Metanephros (tissue), 1 donor: ENCODE measurements around the gene TIMP2. TPM values are rescaled to one million over a fixed set of nuclear protein-coding genes. Genes with fewer than 3 reads are reported as not detected.

ENCODE experiments used
- total RNA-seq: library from RNA; depleted of rRNA; stranded (reverse); fragments of >200 nt; gene quantifications from one replicate; pipeline ENCODE4 v1.2.3, GENCODE V29; 2014

Gene TIMP2
- 86.2 TPM for total RNA-seq

GRCh38 chr17:78925234-78925633, at the start of gene TIMP2:
Gene TIMP2 (minus strand): TSS chr17:78925387. CDS start chr17:78925088, 299 bp downstream.

GRCh38 chr17:78903101-78903779, 21.9 kb downstream of the TIMP2 start, which contains the start of gene CEP295NL:
Gene CEP295NL (minus strand): TSS chr17:78903201. CDS start chr17:78901828, 1,373 bp downstream.

GRCh38 chr17:78840780-78841611, 84.2 kb downstream of the TIMP2 start, which contains the start of gene USP36:
Gene USP36 (minus strand): TSS chr17:78840814. CDS start chr17:78836363, 4,451 bp downstream.

Other genes starting within 250 kb of the TIMP2 start
- 37.5 TPM for gene CYTH1, start 143.1 kb downstream of the TIMP2 start, total RNA-seq
- 60.1 TPM for gene USP36, start 84.6 kb downstream of the TIMP2 start, total RNA-seq
- 8.1 TPM for gene CEP295NL, start 22.2 kb downstream of the TIMP2 start, total RNA-seq
- gene LGALS3BP, start 54.5 kb upstream of the TIMP2 start, total RNA-seq: 206 TPM
- 35.6 TPM for gene CANT1, start 84.4 kb upstream of the TIMP2 start, total RNA-seq
- gene C1QTNF1, start 98.8 kb upstream of the TIMP2 start, total RNA-seq: 8.8 TPM
- 39.6 TPM for gene ENGASE, start 149.4 kb upstream of the TIMP2 start, total RNA-seq